Astrocyte of the cerebellum (primary cell): ENCODE data around the gene CTNS.

ENCODE experiments used
- DNase-seq: peaks from one replicate; pipeline ENCODE4 v3.0.0-alpha.2; 2011; ENCODE audit warnings: low read depth
- H3K4me3 ChIP-seq: 2 replicates; pipeline ENCODE4 v1.5.1; 2011; ENCODE audit warnings: mild to moderate bottlenecking, low read depth, low read length, moderate library complexity
- CTCF ChIP-seq: IDR thresholded peaks from 2 replicates; pipeline ENCODE4 v1.5.1; 2012; ENCODE audit warnings: low read length, low read depth, moderate library complexity, mild to moderate bottlenecking; ENCODE audit errors: missing control alignments
- in situ Hi-C: cut with HindIII; loops from 2 replicates; pipeline ENCODE4 v1.10.0; 2017; ENCODE audit warnings: low sequenced_read_pairs

The CTNS gene

GRCh38 chr17:3621146-3621720 lies 15.3 kb upstream of the CTNS start:
- no peak for DNase-seq
- no peak for TF ChIP-seq CTCF
- no peak overlapping the region for H3K4me3 ChIP-seq
- in situ Hi-C loops = no loop called here

- no peak for TF ChIP-seq CTCF
- in situ Hi-C loops = no loop called here
- no peak overlapping the region for H3K4me3 ChIP-seq
- DNase-seq = no peak
Measured at GRCh38 chr17:3622977-3623594, 13.5 kb upstream of the CTNS start.

- no peak overlapping the region for H3K4me3 ChIP-seq
- DNase-seq = no peak
- no peak for TF ChIP-seq CTCF
- in situ Hi-C loops = no loop called here
Measured at GRCh38 chr17:3626831-3627768, 9.5 kb upstream of the CTNS start.

GRCh38 chr17:3627769-3628167 lies 8.8 kb upstream of the CTNS start:
- no peak for DNase-seq
- H3K4me3 ChIP-seq = no peak overlapping the region
- in situ Hi-C loops = no loop called here
- TF ChIP-seq CTCF = no peak

- in situ Hi-C loops = loop anchor here (10.0 kb wide), 1 partner anchor 96 kb away; no protein-coding TSS in a partner anchor
- H3K4me3 ChIP-seq = no peak overlapping the region
- TF ChIP-seq CTCF = no peak
- no peak for DNase-seq
Measured at GRCh38 chr17:3630781-3631180, 5.8 kb upstream of the CTNS start.

- in situ Hi-C loops = loop anchor here (10.0 kb wide), 1 partner anchor 97 kb away; no protein-coding TSS in a partner anchor
- no peak overlapping the region for H3K4me3 ChIP-seq
- no peak for DNase-seq
- no peak for TF ChIP-seq CTCF
Measured at GRCh38 chr17:3632287-3632686, 4.3 kb upstream of the CTNS start.
